KOPT-K1 (cell line): Measurements from ENCODE around the gene SLC25A45.
A peak's percentile ranks its signal among the peaks of the same experiment; 100 is the strongest.
"Not testable (repeated sequence)": the region's sequence is repeated elsewhere in the genome, so short reads cannot be mapped to it uniquely, and the experiment has no call there.

Experiments used
- H3K27ac ChIP-seq: fragments of 200-600 bp; sonication (generic); 2 replicates; pipeline ENCODE4 v1.5.1; 2016; ENCODE audit warnings: antibody characterized with exemption, mild to moderate bottlenecking, low read depth, low read length; ENCODE audit not compliant: poor library complexity, severe bottlenecking
- H3K36me3 ChIP-seq: fragments of 200-600 bp; sonication (generic); 2 replicates; pipeline ENCODE4 v1.5.1; 2017; ENCODE audit warnings: antibody characterized with exemption, mild to moderate bottlenecking, low read length, moderate library complexity; ENCODE audit not compliant: insufficient read depth
- H3K9me3 ChIP-seq: fragments of 200-600 bp; sonication (generic); 2 replicates; pipeline ENCODE4 v1.5.1; 2017; ENCODE audit warnings: antibody characterized with exemption, low read length, mild to moderate bottlenecking; ENCODE audit not compliant: insufficient read depth, poor library complexity, severe bottlenecking

Gene SLC25A45

DNA sequence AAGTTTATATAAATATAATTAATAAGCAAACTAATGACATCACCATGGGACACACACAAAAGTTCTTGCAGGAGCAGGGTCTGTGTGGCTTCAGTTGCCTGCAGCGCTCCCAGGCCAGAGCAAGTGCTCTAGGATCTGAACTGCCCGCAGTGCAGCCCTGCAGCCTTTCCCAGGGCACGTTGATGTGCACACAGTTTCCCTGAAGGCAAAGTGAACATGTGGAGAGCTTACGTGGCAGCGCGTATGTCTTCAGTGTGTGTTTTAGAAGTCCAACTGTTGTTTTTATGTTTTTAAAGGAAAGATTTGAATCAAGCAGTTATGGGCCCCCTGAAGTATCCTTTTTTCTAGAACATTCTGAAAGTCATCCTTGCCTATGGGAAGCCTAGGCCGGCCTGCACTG is 29.1 kb downstream of the SLC25A45 start:
- Histone ChIP-seq H3K36me3 (peaks cover 48% of the 10 kb centered on the region), H3K27ac (no peak overlapping the region)

DNA sequence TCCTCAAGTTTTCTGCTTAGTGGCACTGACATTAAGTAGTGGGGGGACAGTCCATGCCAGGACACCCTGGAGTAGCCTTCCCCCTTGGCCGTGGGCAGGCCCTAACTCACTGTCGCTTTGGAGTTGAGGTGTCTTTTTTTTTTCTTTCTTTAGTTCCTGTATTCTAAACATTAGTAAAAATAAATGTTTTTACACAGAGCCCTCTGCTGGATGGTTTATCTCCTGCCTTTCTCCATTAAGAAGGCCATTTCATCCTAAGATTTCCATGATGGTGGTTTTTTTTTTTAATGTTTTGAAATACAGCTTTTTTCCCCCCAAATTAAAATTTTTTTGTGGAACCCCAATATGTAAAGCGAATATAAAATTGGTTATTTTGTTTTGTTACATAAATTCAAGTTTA is 29.7 kb downstream of the SLC25A45 start:
- Histone ChIP-seq H3K27ac (no peak overlapping the region), H3K9me3 (no peaks in the 10 kb centered on the region), H3K36me3 (peaks cover 54% of the 10 kb centered on the region)

More for the DNA sequence above, 29.1 kb downstream of the SLC25A45 start:
- H3K9me3 ChIP-seq: no peaks in the 10 kb centered on the region

DNA sequence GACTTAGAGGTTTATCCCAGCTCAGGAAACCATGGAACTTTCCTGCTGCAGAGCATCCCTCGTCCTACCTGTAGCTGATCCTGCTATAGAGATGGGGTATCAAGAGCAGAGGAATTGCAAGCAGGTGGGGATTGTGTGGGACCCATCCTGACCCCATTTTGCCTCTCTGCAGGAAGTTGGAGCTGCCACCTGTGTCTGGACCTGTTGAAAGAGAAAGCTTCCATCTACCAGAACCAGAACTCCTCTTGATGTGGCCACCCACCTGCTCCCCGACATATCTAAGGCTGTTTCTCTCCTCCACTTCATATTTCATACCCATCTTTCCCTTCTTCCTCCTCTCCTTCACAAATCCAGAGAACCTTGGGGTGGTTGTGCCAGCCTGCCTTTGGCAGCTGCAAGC is 30.9 kb downstream of the SLC25A45 start:
- Histone ChIP-seq H3K36me3 (peaks cover 64% of the 10 kb centered on the region), H3K27ac (no peak overlapping the region), H3K9me3 (no peaks in the 10 kb centered on the region)

DNA sequence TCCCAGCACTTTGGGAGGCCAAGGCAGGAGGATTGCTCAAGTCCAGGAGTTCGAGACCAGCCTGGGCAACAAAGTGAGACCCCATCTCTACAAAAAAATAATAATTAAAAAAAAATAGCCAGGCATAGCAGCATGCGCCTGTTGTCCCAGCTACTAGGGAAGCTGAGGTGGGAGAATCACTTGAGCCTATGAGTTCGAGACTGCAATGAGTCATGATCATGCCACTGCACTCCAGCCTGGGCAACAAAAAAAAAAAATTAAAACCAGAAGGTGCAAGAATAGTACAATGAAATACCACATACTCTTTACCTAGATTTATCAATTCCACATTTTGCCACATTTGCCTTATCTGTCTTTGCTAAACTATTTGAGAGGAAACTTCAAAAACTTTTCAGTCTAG is 40.6 kb downstream of the SLC25A45 start:
- peaks cover 89% of the 10 kb centered on the region for H3K36me3 ChIP-seq

DNA sequence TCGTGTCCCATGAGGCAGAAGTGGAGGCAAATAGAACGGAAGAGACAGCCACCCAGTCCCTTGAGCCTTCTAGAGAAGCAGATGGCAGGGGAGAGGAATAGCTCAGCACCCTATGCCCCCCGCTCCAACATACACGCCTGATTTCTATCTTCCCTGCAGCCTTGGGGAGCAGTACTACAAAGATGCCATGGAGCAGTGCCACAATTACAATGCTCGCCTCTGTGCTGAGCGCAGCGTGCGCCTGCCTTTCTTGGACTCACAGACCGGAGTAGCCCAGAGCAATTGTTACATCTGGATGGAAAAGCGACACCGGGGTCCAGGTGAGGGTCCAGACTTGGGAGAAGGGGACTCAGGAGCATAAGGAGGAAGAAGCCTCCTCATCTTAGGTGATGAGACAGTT is 42.2 kb downstream of the SLC25A45 start:
- Histone ChIP-seq H3K36me3 (peaks cover 81% of the 10 kb centered on the region), H3K27ac (no peak overlapping the region), H3K9me3 (no peaks in the 10 kb centered on the region)

More for the DNA sequence above, 40.6 kb downstream of the SLC25A45 start:
- Histone ChIP-seq H3K9me3 (no peaks in the 10 kb centered on the region), H3K27ac (no peak overlapping the region)

DNA sequence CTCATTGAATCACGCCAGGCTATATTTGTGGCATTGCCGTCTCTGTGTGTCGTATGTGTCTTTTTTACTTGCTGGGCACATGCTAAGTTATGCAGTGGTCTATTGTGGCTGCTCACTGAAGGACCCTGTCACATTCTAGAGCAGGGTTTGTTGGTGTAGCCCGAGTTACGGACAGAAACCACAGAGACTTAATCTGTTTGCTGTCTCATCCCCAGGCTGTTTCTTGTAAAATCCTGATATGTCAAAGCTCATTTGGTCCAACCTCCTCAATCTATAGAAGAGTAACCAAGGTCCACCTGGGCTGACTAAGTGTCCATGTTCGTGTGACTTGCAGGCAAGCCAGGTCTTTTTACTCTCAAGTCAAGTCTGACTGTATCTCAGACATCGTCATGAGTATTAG is 43.8 kb downstream of the SLC25A45 start:
- Histone ChIP-seq H3K27ac (no peak overlapping the region), H3K9me3 (no peaks in the 10 kb centered on the region), H3K36me3 (peaks cover 65% of the 10 kb centered on the region)

DNA sequence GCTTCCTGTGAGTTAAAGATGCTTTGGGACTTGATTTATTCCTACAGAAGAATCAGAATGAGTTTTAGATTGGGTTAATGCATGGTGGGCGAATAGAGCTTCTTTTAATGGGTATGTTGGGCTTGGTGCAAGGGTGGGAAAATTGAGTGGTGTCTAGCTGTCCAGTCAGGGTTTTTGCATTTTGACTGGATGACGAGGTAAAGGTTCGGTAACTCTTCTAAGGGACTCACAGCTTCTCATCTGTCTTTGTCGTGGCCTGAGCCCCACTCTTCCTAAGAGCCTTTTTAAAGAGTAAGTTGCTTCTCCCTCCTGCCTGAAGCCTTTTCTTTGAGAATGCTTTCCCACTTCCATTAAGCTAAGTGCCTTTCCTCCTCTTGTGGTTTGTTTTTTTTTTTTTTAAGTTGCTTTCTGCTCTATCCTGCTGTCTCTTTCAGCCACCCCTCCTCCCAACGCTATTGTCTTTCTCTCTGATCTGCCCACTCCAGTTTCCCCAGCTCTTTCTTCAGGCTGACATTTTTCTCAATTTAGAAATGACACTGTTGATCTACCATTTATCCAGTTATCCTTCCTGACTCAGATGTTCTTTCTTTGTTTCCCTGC is 47.6 kb downstream of the SLC25A45 start:
- Histone ChIP-seq H3K36me3 (peaks cover 27% of the 10 kb centered on the region), H3K9me3 (no peaks in the 10 kb centered on the region), H3K27ac (peak overlapping the region; percentile 88)

DNA sequence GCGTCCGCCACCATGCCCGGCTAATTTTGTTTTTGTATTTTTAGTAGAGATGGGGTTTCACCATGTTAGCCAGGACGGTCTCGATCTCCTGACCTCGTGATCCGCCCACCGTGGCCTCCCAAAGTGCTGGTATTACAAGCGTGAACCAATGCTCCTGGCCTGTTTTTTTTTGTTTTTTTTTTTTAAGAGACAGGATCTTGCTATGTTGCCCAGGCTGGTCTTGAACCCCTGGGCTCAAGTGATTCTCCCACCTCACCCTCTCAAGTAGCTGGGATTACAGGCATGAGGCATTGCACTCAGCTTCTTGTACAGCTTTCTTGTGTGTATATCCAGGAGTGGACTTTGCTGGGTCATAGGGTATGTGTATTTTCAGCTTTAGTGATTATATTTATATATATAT is 49.9 kb downstream of the SLC25A45 start:
- H3K36me3 ChIP-seq, H3K9me3 ChIP-seq, H3K27ac ChIP-seq: not testable (repeated sequence)

DNA sequence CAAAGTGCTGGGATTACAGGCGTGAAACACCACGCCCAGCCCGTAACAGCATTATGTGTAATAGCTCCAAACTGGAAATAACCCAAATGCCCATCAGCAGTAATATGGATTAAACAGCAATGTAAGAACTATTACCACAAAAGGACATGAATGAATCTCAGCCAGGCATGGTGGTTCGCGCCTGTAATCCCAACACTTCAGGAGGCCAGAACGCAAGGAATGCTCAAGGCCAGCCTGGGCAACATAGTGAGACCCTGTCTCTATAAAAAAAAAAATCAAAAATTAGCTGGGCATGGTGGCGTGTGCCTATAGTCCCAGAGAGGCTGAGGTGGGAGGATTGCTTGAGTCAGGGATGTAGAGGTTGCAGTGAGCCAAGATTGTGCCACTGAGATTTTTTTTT is 51.9 kb downstream of the SLC25A45 start:
- Histone ChIP-seq H3K9me3 (no peaks in the 10 kb centered on the region), H3K27ac (no peak overlapping the region)

DNA sequence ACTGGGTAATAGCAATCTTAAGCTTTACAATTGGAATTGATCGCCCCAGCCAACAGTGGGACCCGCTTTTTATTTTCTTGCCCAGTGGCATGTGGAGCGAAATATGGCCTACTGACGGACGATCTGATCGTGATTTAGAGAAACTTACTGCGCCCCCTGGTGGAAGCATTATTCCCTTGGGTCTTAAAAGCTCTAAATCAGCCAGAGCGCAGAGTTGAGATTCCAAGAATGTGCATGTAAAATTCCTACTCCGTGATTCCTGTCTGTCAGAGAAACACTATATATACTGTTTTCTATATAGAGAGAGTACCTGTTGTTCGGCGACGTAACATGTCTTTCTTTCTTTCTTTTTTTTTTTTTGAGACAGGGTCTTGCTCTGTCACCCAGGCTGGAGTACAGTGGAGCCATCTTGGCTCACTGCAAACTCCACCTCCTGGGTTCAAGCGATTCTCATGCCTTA is 52.5 kb downstream of the SLC25A45 start:
- no peaks in the 10 kb centered on the region for H3K36me3 ChIP-seq
- no peak overlapping the region for H3K27ac ChIP-seq
- H3K9me3 ChIP-seq: no peaks in the 10 kb centered on the region

More for the DNA sequence above, 51.9 kb downstream of the SLC25A45 start:
- no peaks in the 10 kb centered on the region for H3K36me3 ChIP-seq

DNA sequence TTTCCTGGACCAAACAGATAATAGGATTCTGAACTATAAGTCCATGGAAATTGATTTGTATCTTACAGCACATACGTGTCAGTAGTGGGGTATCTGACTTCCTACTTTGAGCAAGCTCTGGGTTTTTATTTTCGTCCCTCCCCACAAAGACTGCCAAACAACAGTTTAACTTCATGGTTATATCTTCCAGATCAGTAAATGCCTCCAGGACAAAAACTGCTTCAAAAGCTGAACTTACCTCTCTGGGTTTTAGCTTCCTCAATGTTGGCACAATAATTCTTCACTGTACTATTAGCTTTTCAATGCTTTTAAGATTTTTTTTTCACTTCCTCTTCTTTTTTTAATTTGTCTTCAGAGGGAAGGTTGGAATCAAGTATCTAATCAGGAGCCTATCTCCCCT is 53.0 kb downstream of the SLC25A45 start:
- H3K9me3 ChIP-seq: no peaks in the 10 kb centered on the region
- no peak overlapping the region for H3K27ac ChIP-seq
- no peaks in the 10 kb centered on the region for H3K36me3 ChIP-seq

DNA sequence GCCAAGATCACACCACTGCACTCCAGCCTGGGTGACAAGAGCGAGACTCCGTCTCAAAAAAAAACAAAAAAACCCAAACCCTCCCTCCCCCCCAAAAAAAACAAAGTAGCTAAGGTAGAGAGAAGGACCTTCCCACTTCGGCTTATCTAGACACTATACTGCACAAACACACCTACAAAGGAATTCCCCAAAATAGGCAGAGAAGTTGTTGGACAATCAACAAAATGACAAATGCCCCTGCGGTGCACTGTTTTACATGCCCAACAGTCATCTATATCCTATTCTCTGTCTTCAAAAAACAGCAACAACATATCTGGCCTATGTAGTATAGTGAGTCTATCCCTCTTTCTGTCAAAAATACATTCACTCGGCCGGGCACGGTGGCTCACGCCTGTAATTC is 55.4 kb downstream of the SLC25A45 start:
- H3K27ac ChIP-seq: no peak overlapping the region
- H3K36me3 ChIP-seq: no peaks in the 10 kb centered on the region
- no peaks in the 10 kb centered on the region for H3K9me3 ChIP-seq

DNA sequence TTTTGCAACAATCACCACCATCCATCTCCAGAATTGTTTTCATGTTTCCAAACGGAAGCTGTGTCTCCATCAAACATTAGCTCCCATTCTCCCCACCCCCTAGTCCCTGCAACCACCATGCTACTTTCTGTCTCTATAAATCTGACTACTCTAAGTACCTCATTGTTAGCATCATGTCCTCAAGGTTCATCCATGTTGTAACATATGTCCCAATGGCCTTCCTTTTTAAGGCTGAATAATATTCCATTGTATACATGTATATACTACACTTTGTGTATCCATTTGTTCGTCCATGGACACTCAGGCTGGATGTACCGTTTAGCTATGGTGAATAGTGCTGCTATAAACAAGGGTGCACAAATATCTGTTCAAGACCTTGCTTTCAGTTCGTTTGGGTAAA is 57.0 kb downstream of the SLC25A45 start:
- Histone ChIP-seq H3K36me3 (no peaks in the 10 kb centered on the region), H3K27ac (no peak overlapping the region)

More for the DNA sequence above, 57.0 kb downstream of the SLC25A45 start:
- H3K9me3 ChIP-seq: no peaks in the 10 kb centered on the region
